Measurements from ENCODE around the gene SPTLC1. TPM values are rescaled to one million over a fixed set of nuclear protein-coding genes. Genes with fewer than 3 reads are reported as not detected.
"Not testable (repeated sequence)": the region's sequence is repeated elsewhere in the genome, so short reads cannot be mapped to it uniquely, and the experiment has no call there.

Gene SPTLC1
- total RNA-seq, 1 donor from 2014 or later, result 26.1 TPM

GRCh38 chr9:92103601-92104000, 11.6 kb downstream of the SPTLC1 start:
- DNase-seq (ENCODE audit: low spot score); intact Hi-C loops (cut with DNase I): not testable (repeated sequence)

GRCh38 chr9:92100237-92100911, 14.8 kb downstream of the SPTLC1 start:
- intact Hi-C loops (cut with DNase I), result no loop called here
- DNase-seq (ENCODE audit: low spot score), result no peak

- no peak for DNase-seq (ENCODE audit: low spot score)
- intact Hi-C loops (cut with DNase I), result no loop called here
These were observed 16.6 kb downstream of the SPTLC1 start for GRCh38 chr9:92098638-92099037.

GRCh38 chr9:92097997-92098482, 17.2 kb downstream of the SPTLC1 start:
- DNase-seq (ENCODE audit: low spot score), result peak; percentile 87
- intact Hi-C loops (cut with DNase I), result no loop called here

- intact Hi-C loops (cut with DNase I), result no loop called here
- no peak for DNase-seq (ENCODE audit: low spot score)
These were observed 20.0 kb downstream of the SPTLC1 start for GRCh38 chr9:92095236-92095635.

- DNase-seq (ENCODE audit: low spot score), result no peak
These were observed 20.6 kb downstream of the SPTLC1 start for GRCh38 chr9:92094655-92095054.

GRCh38 chr9:92077888-92078287, 37.3 kb downstream of the SPTLC1 start:
- no peak for DNase-seq (ENCODE audit: low spot score)
- intact Hi-C loops (cut with DNase I), result no loop called here

More at GRCh38 chr9:92094655-92095054, 20.6 kb downstream of the SPTLC1 start:
- intact Hi-C loops (cut with DNase I), result no loop called here

GRCh38 chr9:92071634-92072033, 43.6 kb downstream of the SPTLC1 start:
- DNase-seq (ENCODE audit: low spot score), result no peak
- intact Hi-C loops (cut with DNase I), result no loop called here

GRCh38 chr9:92066168-92066567, 49.0 kb downstream of the SPTLC1 start:
- intact Hi-C loops (cut with DNase I), result no loop called here
- DNase-seq (ENCODE audit: low spot score), result no peak

GRCh38 chr9:92064711-92065110, 50.5 kb downstream of the SPTLC1 start:
- intact Hi-C loops (cut with DNase I), result no loop called here

GRCh38 chr9:92061184-92061583, 54.0 kb downstream of the SPTLC1 start:
- no peak for DNase-seq (ENCODE audit: low spot score)
- intact Hi-C loops (cut with DNase I), result no loop called here

More at GRCh38 chr9:92064711-92065110, 50.5 kb downstream of the SPTLC1 start:
- no peak for DNase-seq (ENCODE audit: low spot score)

- intact Hi-C loops (cut with DNase I), result no loop called here
- DNase-seq (ENCODE audit: low spot score), result no peak
These were observed 55.6 kb downstream of the SPTLC1 start for GRCh38 chr9:92059661-92060060.

GRCh38 chr9:92058723-92059444, 56.3 kb downstream of the SPTLC1 start:
- intact Hi-C loops (cut with DNase I), result no loop called here
- DNase-seq (ENCODE audit: low spot score), result no peak

- no peak for DNase-seq (ENCODE audit: low spot score)
- intact Hi-C loops (cut with DNase I), result no loop called here
These were observed 57.2 kb downstream of the SPTLC1 start for GRCh38 chr9:92058026-92058425.

- intact Hi-C loops (cut with DNase I), result no loop called here
- no peak for DNase-seq (ENCODE audit: low spot score)
These were observed 58.0 kb downstream of the SPTLC1 start for GRCh38 chr9:92057226-92057625.

GRCh38 chr9:92055624-92056023, 59.6 kb downstream of the SPTLC1 start:
- intact Hi-C loops (cut with DNase I), result no loop called here
- DNase-seq (ENCODE audit: low spot score), result no peak

- DNase-seq (ENCODE audit: low spot score), result no peak
These were observed 66.1 kb downstream of the SPTLC1 start for GRCh38 chr9:92048924-92049625.

GRCh38 chr9:92047500-92047899, 67.7 kb downstream of the SPTLC1 start:
- no peak for DNase-seq (ENCODE audit: low spot score)
- intact Hi-C loops (cut with DNase I), result no loop called here

More at GRCh38 chr9:92048924-92049625, 66.1 kb downstream of the SPTLC1 start:
- intact Hi-C loops (cut with DNase I), result no loop called here

GRCh38 chr9:92046676-92047075, 68.5 kb downstream of the SPTLC1 start:
- intact Hi-C loops (cut with DNase I), result no loop called here
- DNase-seq (ENCODE audit: low spot score), result no peak

- DNase-seq (ENCODE audit: low spot score), result no peak
- intact Hi-C loops (cut with DNase I), result no loop called here
These were observed 70.3 kb downstream of the SPTLC1 start for GRCh38 chr9:92044936-92045335.
